GM18508 (cell line): ENCODE data around the gene PAQR5.

ENCODE experiments used
- ATAC-seq: cut with Tn5 transposase; IDR thresholded peaks from one replicate; pipeline ENCODE4 v1.9.1; 2021; ENCODE audit warnings: moderate number of reproducible peaks; ENCODE audit not compliant: insufficient read depth, unreplicated experiment

The PAQR5 gene

DNA sequence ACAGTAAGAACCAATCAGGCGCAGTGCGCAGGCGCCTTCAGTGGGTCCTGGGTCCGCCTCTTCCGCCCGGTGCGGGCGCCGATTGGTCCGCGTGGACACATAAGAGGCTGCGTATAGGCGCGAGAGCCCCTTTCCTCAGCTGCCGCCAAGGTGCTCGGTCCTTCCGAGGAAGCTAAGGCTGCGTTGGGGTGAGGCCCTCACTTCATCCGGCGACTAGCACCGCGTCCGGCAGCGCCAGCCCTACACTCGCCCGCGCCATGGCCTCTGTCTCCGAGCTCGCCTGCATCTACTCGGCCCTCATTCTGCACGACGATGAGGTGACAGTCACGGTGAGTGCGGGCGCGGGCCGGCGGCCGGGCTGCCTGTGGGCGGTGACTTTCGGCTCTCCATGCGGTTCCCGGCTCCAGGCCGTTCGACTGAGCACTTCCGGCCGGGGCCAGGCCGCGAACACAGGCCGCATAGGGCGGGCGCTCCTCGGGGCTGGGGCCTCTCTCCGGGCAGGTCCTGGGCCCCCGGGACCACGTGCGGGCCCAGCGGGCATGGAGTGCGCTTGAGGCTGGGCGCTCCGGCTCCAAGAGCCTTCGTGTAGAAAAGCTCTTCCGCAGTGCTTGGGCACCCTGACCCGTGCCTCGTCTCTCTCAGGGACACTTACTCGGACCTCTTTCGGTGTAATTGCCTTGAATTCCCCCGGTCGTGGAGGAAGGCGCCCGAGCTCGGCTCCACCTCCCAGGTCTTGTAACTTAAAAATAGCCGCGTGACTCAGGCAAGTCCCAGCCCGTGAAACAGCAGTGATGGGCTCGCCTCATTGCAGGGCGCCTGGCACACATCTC, 154.2 kb downstream of the PAQR5 start, which contains the start of gene RPLP1:
Gene RPLP1, plus strand, starts transcription at position 127 of the 830 bp plus-strand sequence. Its CDS starts 131 bp downstream, at position 258.
- ATAC-seq = peak; percentile 55

DNA sequence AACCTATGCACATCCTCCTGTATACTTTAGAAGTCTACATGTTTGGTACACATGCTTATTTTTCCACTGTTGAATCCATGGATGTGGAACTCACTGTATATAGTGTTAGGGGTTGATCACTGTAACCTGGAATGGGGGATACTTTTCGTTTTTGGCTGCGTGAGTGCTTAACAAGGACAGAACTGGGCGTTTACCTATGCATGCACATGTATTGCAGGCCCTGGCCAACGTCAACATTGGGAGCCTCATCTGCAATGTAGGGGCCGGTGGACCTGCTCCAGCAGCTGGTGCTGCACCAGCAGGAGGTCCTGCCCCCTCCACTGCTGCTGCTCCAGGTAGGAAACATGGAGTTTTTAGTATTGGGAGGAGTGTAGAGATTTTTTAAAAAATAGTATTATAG, 156.2 kb downstream of the PAQR5 start:
- ATAC-seq = no peak

DNA sequence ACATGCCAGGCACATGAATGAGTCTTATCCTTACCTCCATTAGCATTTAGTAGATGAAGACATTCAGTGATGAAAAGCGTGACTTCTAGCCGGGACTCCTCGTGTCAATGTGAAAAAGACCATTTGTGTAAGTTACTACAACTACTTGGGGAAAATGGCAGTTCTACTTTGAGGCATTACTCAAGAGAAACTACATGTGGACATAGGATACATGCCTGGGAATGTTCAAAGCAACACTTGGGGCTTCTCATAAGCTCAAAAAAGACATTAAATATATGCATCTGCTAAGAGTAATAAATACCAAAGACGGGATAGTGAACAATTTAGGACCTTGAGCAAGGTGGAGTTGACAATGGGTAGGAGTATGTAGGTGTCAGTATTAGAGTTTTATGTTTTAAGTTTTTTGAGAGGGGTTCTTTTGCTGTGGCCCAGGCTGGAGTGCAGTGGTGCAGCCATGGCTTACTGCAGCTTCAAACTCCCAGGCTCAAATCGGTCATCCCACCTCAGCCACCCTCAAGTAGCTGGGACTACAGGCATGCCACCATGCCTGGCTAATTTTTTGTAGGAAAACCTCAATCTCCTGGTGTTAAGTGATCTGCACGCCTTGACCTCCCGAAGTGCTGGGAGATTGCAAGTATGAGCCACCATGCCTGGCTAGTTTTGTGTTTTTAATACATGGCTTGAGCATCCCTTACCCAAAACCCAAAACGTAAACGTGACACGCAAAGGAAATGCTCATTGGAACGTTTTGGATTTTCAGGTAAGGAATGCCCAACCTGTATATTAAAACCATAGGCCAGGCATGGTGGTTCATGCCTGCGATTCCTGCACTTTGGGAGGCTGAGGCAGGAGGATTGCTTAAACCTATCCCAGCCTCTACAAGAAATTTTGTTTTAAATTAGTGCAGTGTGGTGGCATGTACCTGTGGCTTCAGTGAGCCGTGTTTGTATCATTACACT, 157.8 kb downstream of the PAQR5 start:
- ATAC-seq = no peak
